Adrenal gland (tissue), 5 donors: ENCODE data around the gene ITGBL1.

ENCODE experiments used
- POLR2A ChIP-seq, 2 donors: fragments of 450-650 bp; IDR thresholded peaks; one replicate each; pipeline ENCODE4 v1.6.1; 2017; ENCODE audit warnings: antibody characterized with exemption in 2 of 2, mild to moderate bottlenecking in 2 of 2, moderate library complexity in 1 of 2
- TF ChIP-seq, protein P1 (sequence below), 6 experiments: fragments of 450-650 bp in 4 of 6; fragments of 200-600 bp in 2 of 6; sonication (generic) in 1 of 6; IDR thresholded peaks; 1 replicate in 5 of 6; 2 replicates in 1 of 6; pipeline versions ENCODE4 v1.5.1 to v1.8.0; 2016 to 2021; ENCODE audit warnings: antibody characterized with exemption in 6 of 6, mild to moderate bottlenecking in 2 of 6, moderate library complexity in 1 of 6
- donor health status: DM: no; HTN: no; CAD: no.

DNA sequence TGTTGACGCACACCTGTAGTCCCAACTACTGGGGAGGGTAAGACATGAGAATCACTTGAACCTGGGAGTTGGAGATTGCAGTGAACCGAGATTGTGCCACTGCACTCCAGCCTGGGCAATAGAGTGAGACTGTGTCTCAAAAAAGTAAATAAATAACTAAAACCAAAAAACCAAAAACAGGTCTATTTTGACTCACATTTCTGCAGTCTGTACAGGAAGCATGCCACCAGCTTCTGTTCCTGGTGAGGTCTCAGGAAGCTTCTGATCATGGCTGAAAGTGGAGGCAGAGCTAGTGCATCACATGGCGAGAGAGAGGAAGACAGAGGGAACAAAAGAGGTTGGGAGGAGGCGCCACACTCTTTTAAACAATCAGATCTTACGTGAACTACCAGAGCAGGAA lies 142.5 kb downstream of the ITGBL1 start:
- TF ChIP-seq, protein P1, sequence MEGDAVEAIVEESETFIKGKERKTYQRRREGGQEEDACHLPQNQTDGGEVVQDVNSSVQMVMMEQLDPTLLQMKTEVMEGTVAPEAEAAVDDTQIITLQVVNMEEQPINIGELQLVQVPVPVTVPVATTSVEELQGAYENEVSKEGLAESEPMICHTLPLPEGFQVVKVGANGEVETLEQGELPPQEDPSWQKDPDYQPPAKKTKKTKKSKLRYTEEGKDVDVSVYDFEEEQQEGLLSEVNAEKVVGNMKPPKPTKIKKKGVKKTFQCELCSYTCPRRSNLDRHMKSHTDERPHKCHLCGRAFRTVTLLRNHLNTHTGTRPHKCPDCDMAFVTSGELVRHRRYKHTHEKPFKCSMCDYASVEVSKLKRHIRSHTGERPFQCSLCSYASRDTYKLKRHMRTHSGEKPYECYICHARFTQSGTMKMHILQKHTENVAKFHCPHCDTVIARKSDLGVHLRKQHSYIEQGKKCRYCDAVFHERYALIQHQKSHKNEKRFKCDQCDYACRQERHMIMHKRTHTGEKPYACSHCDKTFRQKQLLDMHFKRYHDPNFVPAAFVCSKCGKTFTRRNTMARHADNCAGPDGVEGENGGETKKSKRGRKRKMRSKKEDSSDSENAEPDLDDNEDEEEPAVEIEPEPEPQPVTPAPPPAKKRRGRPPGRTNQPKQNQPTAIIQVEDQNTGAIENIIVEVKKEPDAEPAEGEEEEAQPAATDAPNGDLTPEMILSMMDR (IDR thresholded peaks at IDR 0.05): no peak
- no peak for TF ChIP-seq POLR2A (IDR thresholded peaks at IDR 0.05)
